ENCODE results near the gene WASF2. TPM values are rescaled to one million over a fixed set of nuclear protein-coding genes. Genes with fewer than 3 reads are reported as not detected.

WASF2 gene
- total and polyA plus RNA-seq, 2 of the 4 experiments (the other 2 are of a cell fraction): 7.9 to 45.4 TPM

GRCh38 chr1:27427816-27428315 is 62.1 kb downstream of the WASF2 start:
- Histone ChIP-seq H2BK20ac (ENCODE audit: low read depth, low read length) (no peak overlapping the region), H3K4me3 (ENCODE audit: insufficient read depth, low read depth, low read length) (no peak overlapping the region), H4K5ac (ENCODE audit: low read depth, low read length) (no peak overlapping the region), H3K9me3 (ENCODE audit: control insufficient read depth, insufficient read depth, low read length) (no peaks in the 10 kb centered on the region), H3K9ac (ENCODE audit: low read depth, low read length) (no peak overlapping the region), H3K27me3 (ENCODE audit: control insufficient read depth, insufficient read depth, low read length) (no peaks in the 10 kb centered on the region), H3K18ac (ENCODE audit: low read depth, low read length) (no peak overlapping the region), H3K9me1 (ENCODE audit: insufficient read depth, low read length) (peaks cover 23% of the 10 kb centered on the region), H3K36me3 (ENCODE audit: control insufficient read depth, insufficient read depth, low read length) (peaks cover 16% of the 10 kb centered on the region), H3K4me2 (ENCODE audit: low read depth, low read length) (no peak overlapping the region), H4K20me1 (ENCODE audit: insufficient read depth, low read length) (peaks cover 37% of the 10 kb centered on the region), H3K4me1 (ENCODE audit: control insufficient read depth, insufficient read depth, low read length) (peaks cover 7% of the 10 kb centered on the region), H2AFZ (replicated peaks; ENCODE audit: low read length, poor library complexity) (no peak overlapping the region), H3K14ac (replicated peaks; ENCODE audit: low read depth, low read length) (no peak overlapping the region), H2BK5ac (ENCODE audit: low read depth, low read length, poor library complexity, severe bottlenecking) (no peak overlapping the region), H4K8ac (ENCODE audit: low read depth in 2 of 2, low read length in 2 of 2) (no peak overlapping the region; a peak in 1 of 4 replicates), H3K4ac (ENCODE audit: low read depth, low read length) (no peak overlapping the region), H2BK15ac (ENCODE audit: low read depth, low read length) (no peak overlapping the region), H2AK9ac (replicated peaks; ENCODE audit: low read depth, low read length, poor library complexity) (no peak overlapping the region), H2AK5ac (ENCODE audit: low read depth, low read length) (no peak overlapping the region), H3K27ac (ENCODE audit: insufficient read depth, low read length) (no peak overlapping the region), H4K91ac (ENCODE audit: insufficient read depth, low read depth, low read length) (no peak overlapping the region), H3K79me1 (ENCODE audit: low read depth in 1 of 2, low read length in 2 of 2) (peaks cover 68 to 81% of the 10 kb centered on the region in 2 experiments), H3K23ac (ENCODE audit: low read depth, low read length) (no peak overlapping the region), H3K56ac (ENCODE audit: extremely low read depth, insufficient read depth, low read length) (no peak overlapping the region), H2BK120ac (ENCODE audit: low read depth, low read length) (no peak overlapping the region)
- POLR2A ChIA-PET (ENCODE audit: unreplicated experiment): no interaction called here
- WGBS, 2 experiments (ENCODE audit: extremely low coverage in 2 of 2, insufficient read length in 1 of 2): no CpG with 5 or more reads among the region's 2 CpGs
- intact Hi-C loops (cut with micrococcal nuclease): no loop called here
- in situ Hi-C loops (cut with MboI; ENCODE audit: low sequenced_read_pairs): no loop called here
- CTCF ChIA-PET: interaction anchor here (2.1 kb wide), 1 partner anchor 11 kb away, joined by 6 read pairs; no protein-coding TSS in a partner anchor
- ATAC-seq (ENCODE audit: low read depth) (no peak; the same call in 1 of the 2 replicates), DNase-seq (no peak)
- dilution Hi-C loops (cut with HindIII; ENCODE audit: low sequenced_read_pairs, unreplicated experiment): no loop called here
- BruUV-seq (replicated peaks): no TSS peak
- TF ChIP-seq RAD21 (IDR thresholded peaks at IDR 0.05; ENCODE audit: low read length) (no peak), ELK1 (IDR thresholded peaks at IDR 0.05; ENCODE audit: borderline replicate concordance, low read depth, low read length) (no peak), BHLHE40 (IDR thresholded peaks at IDR 0.05; ENCODE audit: low read depth, low read length) (no peak), MAZ (IDR thresholded peaks at IDR 0.05; ENCODE audit: borderline replicate concordance, low read depth, low read length) (no peak), RFX5 (IDR thresholded peaks at IDR 0.05; ENCODE audit: low read depth, low read length) (no peak), CEBPB (IDR thresholded peaks at IDR 0.05; ENCODE audit: low read depth, low read length) (no peak), POLR2A (IDR thresholded peaks at IDR 0.05; ENCODE audit: low read depth, low read length) (no peak), CTCF (conservative IDR thresholded peaks at IDR 0.05; ENCODE audit: low read depth, low read length) (no peak), USF2 (IDR thresholded peaks at IDR 0.05; ENCODE audit: low read depth, low read length) (no peak)
